SJCRH30 (cell line): ENCODE data around the gene VGLL2. TPM values are rescaled to one million over a fixed set of nuclear protein-coding genes. Genes with fewer than 3 reads are reported as not detected.
"Not testable (repeated sequence)": the region's sequence is repeated elsewhere in the genome, so short reads cannot be mapped to it uniquely, and the experiment has no call there.

ENCODE experiments used
- DNase-seq, 2 experiments: peaks; one replicate each; pipeline ENCODE4 v3.0.0-alpha.2; 2015 to 2020
- H3K27ac ChIP-seq: fragments of 250-450 bp; sonication (Bioruptor Pico); 2 replicates; pipeline ENCODE4 v1.5.1; 2020; ENCODE audit warnings: mild to moderate bottlenecking, moderate library complexity
- H3K27me3 ChIP-seq: fragments of 250-450 bp; sonication (Bioruptor Pico); 2 replicates; pipeline ENCODE4 v1.5.1; 2020; ENCODE audit warnings: mild to moderate bottlenecking, moderate library complexity
- H3K36me3 ChIP-seq: fragments of 250-450 bp; sonication (Bioruptor Pico); 2 replicates; pipeline ENCODE4 v1.5.1; 2020; ENCODE audit warnings: mild to moderate bottlenecking, moderate library complexity
- H3K4me1 ChIP-seq: fragments of 250-450 bp; sonication (Bioruptor Pico); 2 replicates; pipeline ENCODE4 v1.5.1; 2020; ENCODE audit warnings: mild to moderate bottlenecking, moderate library complexity
- H3K4me3 ChIP-seq: fragments of 250-450 bp; sonication (Bioruptor Pico); 2 replicates; pipeline ENCODE4 v1.5.1; 2020; ENCODE audit warnings: mild to moderate bottlenecking, moderate library complexity
- H3K9me3 ChIP-seq: fragments of 250-450 bp; sonication (Bioruptor Pico); replicated peaks from 2 replicates; pipeline ENCODE4 v1.5.1; 2020; ENCODE audit warnings: mild to moderate bottlenecking, moderate library complexity
- total RNA-seq: library from RNA; depleted of rRNA; stranded (reverse); fragments of >200 nt; shearing (Covaris generic); gene quantifications from 2 replicates; pipeline ENCODE4 v1.2.3, GENCODE V29; 2014; rRNA removed

Gene VGLL2, protein sequence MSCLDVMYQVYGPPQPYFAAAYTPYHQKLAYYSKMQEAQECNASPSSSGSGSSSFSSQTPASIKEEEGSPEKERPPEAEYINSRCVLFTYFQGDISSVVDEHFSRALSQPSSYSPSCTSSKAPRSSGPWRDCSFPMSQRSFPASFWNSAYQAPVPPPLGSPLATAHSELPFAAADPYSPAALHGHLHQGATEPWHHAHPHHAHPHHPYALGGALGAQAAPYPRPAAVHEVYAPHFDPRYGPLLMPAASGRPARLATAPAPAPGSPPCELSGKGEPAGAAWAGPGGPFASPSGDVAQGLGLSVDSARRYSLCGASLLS
- 5.7 and 7.0 TPM in 2 replicates for total RNA-seq

- H3K4me1 ChIP-seq = no peaks in the 10 kb centered on the region
- DNase-seq = peak; percentile 89 to 91
- H3K36me3 ChIP-seq = no peaks in the 10 kb centered on the region; the same call in 1 of the 2 replicates
- no peaks in the 10 kb centered on the region for H3K9me3 ChIP-seq
- H3K27ac ChIP-seq = peak within 1 kb of the TSS; percentile 38
- H3K27me3 ChIP-seq = no peaks in the 10 kb centered on the region
- H3K4me3 ChIP-seq = peak within 1 kb of the TSS; percentile 66
Observed at GRCh38 chr6:117265410-117266256, at the start of gene VGLL2. Gene VGLL2 (plus strand): TSS chr6:117265558. CDS start chr6:117265764, 206 bp downstream.

DNA sequence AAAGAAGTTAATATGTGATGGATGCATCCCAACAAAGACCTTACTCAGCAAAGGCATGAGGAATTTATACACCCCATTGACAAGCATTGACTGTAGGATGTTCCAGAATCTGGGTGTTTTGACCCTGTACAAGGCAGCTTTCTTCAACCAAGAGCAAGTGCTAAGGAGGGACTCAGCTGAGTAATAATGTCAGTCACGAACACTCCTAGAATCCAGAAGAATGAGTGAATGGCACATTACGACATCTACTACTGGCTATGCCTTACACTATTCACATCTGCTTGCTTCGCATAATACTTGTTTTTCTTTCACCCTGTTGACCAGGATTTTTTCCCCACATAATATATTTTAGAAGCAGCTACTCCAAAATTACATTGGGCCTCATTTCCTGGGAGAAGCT lies 42.5 kb upstream of the VGLL2 start:
- H3K36me3 ChIP-seq = no peaks in the 10 kb centered on the region
- no peak for DNase-seq
- no peak overlapping the region for H3K27ac ChIP-seq
- H3K4me1 ChIP-seq = 0 out of 2 replicates have a peak, but pooled peaks cover 2% of the 10 kb centered on the region
- H3K9me3 ChIP-seq = no peaks in the 10 kb centered on the region
- no peak overlapping the region for H3K4me3 ChIP-seq
- H3K27me3 ChIP-seq = no peaks in the 10 kb centered on the region

DNA sequence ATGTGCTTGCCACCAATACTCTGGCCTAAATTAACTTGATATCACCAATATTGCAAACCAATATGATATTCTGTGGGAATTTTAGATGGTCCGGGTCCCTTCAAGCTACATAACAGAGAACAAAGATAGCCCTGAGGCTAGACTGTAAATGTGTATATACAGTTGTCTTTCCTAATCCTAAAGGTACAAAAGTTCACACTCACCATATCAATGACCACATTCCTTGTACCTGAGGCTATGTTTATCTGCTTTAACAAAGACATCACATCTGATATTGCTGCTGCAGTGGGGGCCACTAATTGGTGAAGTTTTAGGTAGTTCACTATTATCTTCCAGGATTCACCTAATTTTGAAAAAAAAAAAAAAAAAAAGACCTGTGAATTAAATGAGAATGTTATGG lies 38.6 kb upstream of the VGLL2 start:
- no peaks in the 10 kb centered on the region for H3K9me3 ChIP-seq
- no peak overlapping the region for H3K27ac ChIP-seq
- no peaks in the 10 kb centered on the region for H3K27me3 ChIP-seq
- peaks cover 7% of the 10 kb centered on the region for H3K4me1 ChIP-seq
- DNase-seq = no peak
- no peaks in the 10 kb centered on the region for H3K36me3 ChIP-seq
- H3K4me3 ChIP-seq = no peak overlapping the region

- Histone ChIP-seq H3K9me3 (no peaks in the 10 kb centered on the region), H3K4me1 (peaks cover 12% of the 10 kb centered on the region), H3K27ac (no peak overlapping the region), H3K4me3 (no peak overlapping the region), H3K36me3 (no peaks in the 10 kb centered on the region), H3K27me3 (no peaks in the 10 kb centered on the region)
- no peak for DNase-seq
Observed at GRCh38 chr6:117227245-117227962, 38.0 kb upstream of the VGLL2 start.

DNA sequence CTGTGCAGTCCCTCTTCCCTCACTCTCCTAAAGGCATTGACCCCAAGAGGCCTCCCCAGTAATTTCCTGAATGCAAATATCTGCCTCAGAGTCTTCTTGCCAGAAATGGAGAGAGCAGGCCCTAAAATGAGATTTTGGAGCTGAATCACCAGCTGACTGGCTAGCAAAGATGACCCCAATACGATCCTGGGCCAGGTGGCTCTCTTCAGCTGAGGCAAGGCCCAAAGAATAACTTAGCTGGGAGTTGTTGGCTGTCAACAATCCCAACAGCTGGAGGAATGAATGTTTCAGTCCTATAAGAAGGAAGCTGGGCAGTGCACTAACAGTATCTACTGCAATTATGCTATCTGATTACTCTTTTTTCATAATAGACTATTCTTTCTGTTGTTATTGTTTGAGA lies 37.2 kb upstream of the VGLL2 start:
- H3K4me3 ChIP-seq = no peak overlapping the region
- DNase-seq = peak in 1 of 2 experiments; percentile 17
- no peak overlapping the region for H3K27ac ChIP-seq
- no peaks in the 10 kb centered on the region for H3K27me3 ChIP-seq
- no peaks in the 10 kb centered on the region for H3K9me3 ChIP-seq
- peaks cover 20% of the 10 kb centered on the region for H3K4me1 ChIP-seq
- H3K36me3 ChIP-seq = no peaks in the 10 kb centered on the region

DNA sequence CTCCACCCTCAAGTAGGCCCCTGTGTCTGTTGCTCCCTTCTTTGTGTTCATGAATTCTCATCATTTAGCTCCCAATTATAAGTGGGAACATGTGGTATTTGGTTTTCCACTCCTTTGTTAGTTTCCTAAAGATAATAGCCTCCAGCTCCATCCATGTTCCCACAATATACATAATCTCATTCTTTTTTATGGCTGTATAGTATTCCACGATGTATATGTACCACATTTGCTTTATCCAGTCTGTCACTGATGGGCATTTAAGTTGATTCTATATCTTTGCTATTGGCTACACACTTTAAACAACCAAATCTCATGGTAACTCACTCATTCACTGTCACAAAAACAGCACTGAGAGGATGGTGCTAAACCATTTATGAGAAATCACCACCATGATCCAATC lies 35.5 kb upstream of the VGLL2 start:
- Histone ChIP-seq H3K9me3 (no peaks in the 10 kb centered on the region), H3K27me3 (no peaks in the 10 kb centered on the region), H3K4me3 (no peak overlapping the region), H3K27ac (no peak overlapping the region), H3K4me1 (peaks cover 26% of the 10 kb centered on the region), H3K36me3 (no peaks in the 10 kb centered on the region)
- no peak for DNase-seq

- Histone ChIP-seq H3K27ac (peak overlapping the region; percentile 87), H3K27me3 (no peaks in the 10 kb centered on the region), H3K4me3 (no peak overlapping the region), H3K36me3 (no peaks in the 10 kb centered on the region), H3K9me3 (no peaks in the 10 kb centered on the region), H3K4me1 (peaks cover 26% of the 10 kb centered on the region)
- no peak for DNase-seq
Observed at GRCh38 chr6:117231466-117231865, 33.9 kb upstream of the VGLL2 start.

- Histone ChIP-seq H3K27me3 (no peaks in the 10 kb centered on the region), H3K4me1 (peaks cover 24% of the 10 kb centered on the region), H3K9me3 (no peaks in the 10 kb centered on the region), H3K36me3 (no peaks in the 10 kb centered on the region), H3K4me3 (no peak overlapping the region), H3K27ac (peak overlapping the region; percentile 87)
- peak; percentile 84 to 94 for DNase-seq
Observed at GRCh38 chr6:117232196-117232595, 33.2 kb upstream of the VGLL2 start.

- Histone ChIP-seq H3K4me1 (peaks cover 32% of the 10 kb centered on the region), H3K27ac (peak overlapping the region; percentile 87), H3K9me3 (no peaks in the 10 kb centered on the region), H3K27me3 (no peaks in the 10 kb centered on the region), H3K4me3 (peak overlapping the region; percentile 3; the same call in 1 of the 2 replicates), H3K36me3 (no peaks in the 10 kb centered on the region)
- DNase-seq = peak; percentile 74 to 87
Observed at GRCh38 chr6:117233145-117233544, 32.2 kb upstream of the VGLL2 start.

DNA sequence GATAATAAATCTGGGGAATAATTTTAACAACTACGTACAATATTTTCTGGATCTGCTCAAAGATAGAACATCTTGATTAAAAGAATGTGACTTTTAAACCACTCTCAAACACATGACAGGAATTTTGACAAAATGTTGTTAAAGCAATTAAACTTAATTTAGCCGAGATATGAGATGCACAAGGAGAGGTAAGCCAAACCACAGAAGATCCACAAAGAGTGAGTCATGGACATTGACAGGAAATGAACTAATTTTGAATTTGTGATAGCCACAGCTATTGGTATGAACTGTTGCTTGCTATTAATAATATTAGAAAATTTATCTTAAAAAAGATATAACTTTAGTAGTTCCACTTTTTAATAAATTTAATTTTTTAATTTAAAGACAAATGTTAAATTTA lies 27.8 kb upstream of the VGLL2 start:
- Histone ChIP-seq H3K4me1 (peaks cover 24% of the 10 kb centered on the region), H3K27me3 (no peaks in the 10 kb centered on the region), H3K4me3 (no peak overlapping the region), H3K9me3 (no peaks in the 10 kb centered on the region; the same call in 1 of the 2 replicates), H3K36me3 (no peaks in the 10 kb centered on the region), H3K27ac (peak overlapping the region; percentile 5; the same call in 1 of the 2 replicates)
- DNase-seq = peak in 1 of 2 experiments; percentile 18

GRCh38 chr6:117244571-117244970 lies 20.8 kb upstream of the VGLL2 start:
- not testable (repeated sequence) for DNase-seq, H3K4me1 ChIP-seq, H3K36me3 ChIP-seq, H3K4me3 ChIP-seq, H3K27ac ChIP-seq, H3K27me3 ChIP-seq, H3K9me3 ChIP-seq

DNA sequence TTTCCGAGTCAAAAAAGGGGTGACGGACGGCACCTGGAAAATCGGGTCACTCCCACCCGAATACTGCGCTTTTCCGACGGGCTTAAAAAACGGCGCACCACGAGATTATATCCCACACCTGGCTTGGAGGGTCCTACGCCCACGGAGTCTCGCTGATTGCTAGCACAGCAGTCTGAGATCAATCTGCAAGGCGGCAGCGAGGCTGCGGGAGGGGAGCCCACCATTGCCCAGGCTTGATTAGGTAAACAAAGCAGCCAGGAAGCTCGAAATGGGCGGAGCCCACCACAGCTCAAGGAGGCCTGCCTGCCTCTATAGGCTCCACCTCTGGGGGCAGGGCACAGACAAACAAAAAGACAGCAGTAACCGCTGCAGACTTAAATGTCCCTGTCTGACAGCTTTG lies 20.4 kb upstream of the VGLL2 start:
- not testable (repeated sequence) for H3K36me3 ChIP-seq, DNase-seq, H3K4me1 ChIP-seq, H3K9me3 ChIP-seq, H3K4me3 ChIP-seq, H3K27ac ChIP-seq, H3K27me3 ChIP-seq

- Histone ChIP-seq H3K4me3 (no peak overlapping the region), H3K9me3 (no peaks in the 10 kb centered on the region), H3K36me3 (no peaks in the 10 kb centered on the region), H3K27me3 (no peaks in the 10 kb centered on the region), H3K27ac (no peak overlapping the region), H3K4me1 (no peaks in the 10 kb centered on the region)
- DNase-seq = no peak
Observed at GRCh38 chr6:117253785-117254184, 11.6 kb upstream of the VGLL2 start.

- Histone ChIP-seq H3K4me1 (no peaks in the 10 kb centered on the region), H3K9me3 (no peaks in the 10 kb centered on the region), H3K27me3 (no peaks in the 10 kb centered on the region), H3K27ac (no peak overlapping the region), H3K4me3 (no peak overlapping the region), H3K36me3 (no peaks in the 10 kb centered on the region)
- DNase-seq = no peak
Observed at GRCh38 chr6:117262799-117263198, 2.6 kb upstream of the VGLL2 start.
